ENCODE results near the gene ATF3.

Gene ATF3

GRCh38 chr1:212574732-212575131, 33.8 kb upstream of the ATF3 start:
- no peaks in the 10 kb centered on the region for H3K27me3 ChIP-seq (replicated peaks; ENCODE audit: control insufficient read depth, insufficient read depth, low read length)
- H3K4me3 ChIP-seq (ENCODE audit: low read length) = no peak overlapping the region
- no peaks in the 10 kb centered on the region for H3K9me3 ChIP-seq (ENCODE audit: control insufficient read depth, low read length)
- no peak for DNase-seq (ENCODE audit: low read depth)
- H3K4me1 ChIP-seq (ENCODE audit: control insufficient read depth, insufficient read depth, low read length) = no peaks in the 10 kb centered on the region
- H3K9ac ChIP-seq (ENCODE audit: low read length) = no peak overlapping the region
- no peaks in the 10 kb centered on the region for H3K36me3 ChIP-seq (ENCODE audit: control insufficient read depth, insufficient read depth, low read length, severe bottlenecking)

- Histone ChIP-seq H3K36me3 (ENCODE audit: control insufficient read depth, insufficient read depth, low read length, severe bottlenecking) (no peaks in the 10 kb centered on the region), H3K27me3 (replicated peaks; ENCODE audit: control insufficient read depth, insufficient read depth, low read length) (no peaks in the 10 kb centered on the region), H3K4me3 (ENCODE audit: low read length) (no peak overlapping the region), H3K4me1 (ENCODE audit: control insufficient read depth, insufficient read depth, low read length) (no peaks in the 10 kb centered on the region), H3K9ac (ENCODE audit: low read length) (no peak overlapping the region), H3K9me3 (ENCODE audit: control insufficient read depth, low read length) (no peaks in the 10 kb centered on the region)
- no peak for DNase-seq (ENCODE audit: low read depth)
These were observed 33.2 kb upstream of the ATF3 start for GRCh38 chr1:212575333-212575732.

- Histone ChIP-seq H3K9me3 (ENCODE audit: control insufficient read depth, low read length) (no peaks in the 10 kb centered on the region), H3K4me1 (ENCODE audit: control insufficient read depth, insufficient read depth, low read length) (peaks cover 5% of the 10 kb centered on the region), H3K9ac (ENCODE audit: low read length) (no peak overlapping the region), H3K4me3 (ENCODE audit: low read length) (no peak overlapping the region), H3K27me3 (replicated peaks; ENCODE audit: control insufficient read depth, insufficient read depth, low read length) (no peaks in the 10 kb centered on the region), H3K36me3 (ENCODE audit: control insufficient read depth, insufficient read depth, low read length, severe bottlenecking) (no peaks in the 10 kb centered on the region)
- no peak for DNase-seq (ENCODE audit: low read depth)
These were observed 30.5 kb upstream of the ATF3 start for GRCh38 chr1:212578041-212578440.

GRCh38 chr1:212581034-212581433, 27.5 kb upstream of the ATF3 start:
- no peaks in the 10 kb centered on the region for H3K36me3 ChIP-seq (ENCODE audit: control insufficient read depth, insufficient read depth, low read length, severe bottlenecking)
- H3K4me1 ChIP-seq (ENCODE audit: control insufficient read depth, insufficient read depth, low read length) = peaks cover 5% of the 10 kb centered on the region
- H3K9me3 ChIP-seq (ENCODE audit: control insufficient read depth, low read length) = peaks cover 2% of the 10 kb centered on the region
- peaks cover 6% of the 10 kb centered on the region for H3K27me3 ChIP-seq (replicated peaks; ENCODE audit: control insufficient read depth, insufficient read depth, low read length)
- no peak for DNase-seq (ENCODE audit: low read depth)
- H3K4me3 ChIP-seq (ENCODE audit: low read length) = no peak overlapping the region
- H3K9ac ChIP-seq (ENCODE audit: low read length) = no peak overlapping the region

GRCh38 chr1:212582291-212582690, 26.3 kb upstream of the ATF3 start:
- Histone ChIP-seq H3K9me3 (ENCODE audit: control insufficient read depth, low read length) (peaks cover 2% of the 10 kb centered on the region), H3K27me3 (replicated peaks; ENCODE audit: control insufficient read depth, insufficient read depth, low read length) (peaks cover 17% of the 10 kb centered on the region), H3K36me3 (ENCODE audit: control insufficient read depth, insufficient read depth, low read length, severe bottlenecking) (no peaks in the 10 kb centered on the region), H3K9ac (ENCODE audit: low read length) (no peak overlapping the region), H3K4me1 (ENCODE audit: control insufficient read depth, insufficient read depth, low read length) (peaks cover 5% of the 10 kb centered on the region), H3K4me3 (ENCODE audit: low read length) (no peak overlapping the region)
- DNase-seq (ENCODE audit: low read depth) = no peak

GRCh38 chr1:212582808-212583615, 25.5 kb upstream of the ATF3 start:
- no peak overlapping the region for H3K4me3 ChIP-seq (ENCODE audit: low read length)
- no peaks in the 10 kb centered on the region for H3K36me3 ChIP-seq (ENCODE audit: control insufficient read depth, insufficient read depth, low read length, severe bottlenecking)
- H3K9me3 ChIP-seq (ENCODE audit: control insufficient read depth, low read length) = peaks cover 2% of the 10 kb centered on the region
- peaks cover 24% of the 10 kb centered on the region for H3K27me3 ChIP-seq (replicated peaks; ENCODE audit: control insufficient read depth, insufficient read depth, low read length)
- H3K9ac ChIP-seq (ENCODE audit: low read length) = no peak overlapping the region
- peaks cover 5% of the 10 kb centered on the region for H3K4me1 ChIP-seq (ENCODE audit: control insufficient read depth, insufficient read depth, low read length)
- no peak for DNase-seq (ENCODE audit: low read depth)

GRCh38 chr1:212583643-212584042, 24.9 kb upstream of the ATF3 start:
- H3K27me3 ChIP-seq (replicated peaks; ENCODE audit: control insufficient read depth, insufficient read depth, low read length) = peaks cover 30% of the 10 kb centered on the region
- no peak for DNase-seq (ENCODE audit: low read depth)
- peaks cover 2% of the 10 kb centered on the region for H3K9me3 ChIP-seq (ENCODE audit: control insufficient read depth, low read length)
- peaks cover 5% of the 10 kb centered on the region for H3K4me1 ChIP-seq (ENCODE audit: control insufficient read depth, insufficient read depth, low read length)
- H3K4me3 ChIP-seq (ENCODE audit: low read length) = no peak overlapping the region
- H3K36me3 ChIP-seq (ENCODE audit: control insufficient read depth, insufficient read depth, low read length, severe bottlenecking) = no peaks in the 10 kb centered on the region
- no peak overlapping the region for H3K9ac ChIP-seq (ENCODE audit: low read length)

- Histone ChIP-seq H3K9me3 (ENCODE audit: control insufficient read depth, low read length) (peaks cover 2% of the 10 kb centered on the region), H3K27me3 (replicated peaks; ENCODE audit: control insufficient read depth, insufficient read depth, low read length) (peaks cover 31% of the 10 kb centered on the region), H3K9ac (ENCODE audit: low read length) (no peak overlapping the region), H3K36me3 (ENCODE audit: control insufficient read depth, insufficient read depth, low read length, severe bottlenecking) (no peaks in the 10 kb centered on the region), H3K4me1 (ENCODE audit: control insufficient read depth, insufficient read depth, low read length) (peaks cover 5% of the 10 kb centered on the region), H3K4me3 (ENCODE audit: low read length) (no peak overlapping the region)
- DNase-seq (ENCODE audit: low read depth) = no peak
These were observed 24.3 kb upstream of the ATF3 start for GRCh38 chr1:212584092-212584886.

GRCh38 chr1:212585210-212585609, 23.4 kb upstream of the ATF3 start:
- peaks cover 5% of the 10 kb centered on the region for H3K4me1 ChIP-seq (ENCODE audit: control insufficient read depth, insufficient read depth, low read length)
- no peak for DNase-seq (ENCODE audit: low read depth)
- H3K36me3 ChIP-seq (ENCODE audit: control insufficient read depth, insufficient read depth, low read length, severe bottlenecking) = no peaks in the 10 kb centered on the region
- peaks cover 2% of the 10 kb centered on the region for H3K9me3 ChIP-seq (ENCODE audit: control insufficient read depth, low read length)
- H3K4me3 ChIP-seq (ENCODE audit: low read length) = no peak overlapping the region
- peaks cover 31% of the 10 kb centered on the region for H3K27me3 ChIP-seq (replicated peaks; ENCODE audit: control insufficient read depth, insufficient read depth, low read length)
- H3K9ac ChIP-seq (ENCODE audit: low read length) = no peak overlapping the region

- Histone ChIP-seq H3K27me3 (replicated peaks; ENCODE audit: control insufficient read depth, insufficient read depth, low read length) (peaks cover 31% of the 10 kb centered on the region), H3K9me3 (ENCODE audit: control insufficient read depth, low read length) (peaks cover 2% of the 10 kb centered on the region), H3K4me1 (ENCODE audit: control insufficient read depth, insufficient read depth, low read length) (peaks cover 5% of the 10 kb centered on the region), H3K4me3 (ENCODE audit: low read length) (no peak overlapping the region), H3K36me3 (ENCODE audit: control insufficient read depth, insufficient read depth, low read length, severe bottlenecking) (no peaks in the 10 kb centered on the region), H3K9ac (ENCODE audit: low read length) (no peak overlapping the region)
- no peak for DNase-seq (ENCODE audit: low read depth)
These were observed 22.1 kb upstream of the ATF3 start for GRCh38 chr1:212586206-212587015.

Measured in adipocyte (in vitro differentiated cells).